Trophoblast cell (in vitro differentiated cells and primary cell): Measurements from ENCODE around the gene ME3.

Experiments used
- DNase-seq, 2 donors: peaks; one replicate each; pipeline ENCODE4 v3.0.0-alpha.2; 2016
- H2AFZ ChIP-seq: 2 replicates; pipeline ENCODE4 v1.6.1; 2013; ENCODE audit warnings: low read length, moderate library complexity, mild to moderate bottlenecking; ENCODE audit not compliant: insufficient read depth, poor library complexity
- H2AK5ac ChIP-seq: 2 replicates; pipeline ENCODE4 v1.6.1; 2013; ENCODE audit warnings: mild to moderate bottlenecking, low read length
- H2BK120ac ChIP-seq: 2 replicates; pipeline ENCODE4 v1.6.1; 2013; ENCODE audit warnings: low read length, mild to moderate bottlenecking, moderate library complexity; ENCODE audit not compliant: insufficient read depth, poor library complexity
- H2BK12ac ChIP-seq: 2 replicates; pipeline ENCODE4 v1.6.1; 2013; ENCODE audit warnings: mild to moderate bottlenecking, low read length, moderate library complexity
- H2BK5ac ChIP-seq: 2 replicates; pipeline ENCODE4 v1.6.1; 2013; ENCODE audit warnings: low read length, low read depth, moderate library complexity, mild to moderate bottlenecking; ENCODE audit not compliant: poor library complexity
- H3K14ac ChIP-seq: 2 replicates; pipeline ENCODE4 v1.6.1; 2013; ENCODE audit warnings: mild to moderate bottlenecking, low read length
- H3K18ac ChIP-seq: 2 replicates; pipeline ENCODE4 v1.6.1; 2013; ENCODE audit warnings: mild to moderate bottlenecking, low read length
- H3K23ac ChIP-seq: 2 replicates; pipeline ENCODE4 v1.6.1; 2013; ENCODE audit warnings: low read length
- H3K27ac ChIP-seq: 2 replicates; pipeline ENCODE4 v1.5.1; 2013; ENCODE audit warnings: low read depth, mild to moderate bottlenecking, inconsistent platforms, low read length, moderate library complexity
- H3K27me3 ChIP-seq: 2 replicates; pipeline ENCODE4 v1.6.1; 2013; ENCODE audit warnings: inconsistent platforms, mild to moderate bottlenecking, low read length, moderate library complexity; ENCODE audit not compliant: insufficient read depth
- H3K36me3 ChIP-seq, 2 experiments: 1 replicate in 1 of 2; 2 replicates in 1 of 2; pipeline ENCODE4 v1.6.1; 2013; ENCODE audit warnings: low read length in 2 of 2, mild to moderate bottlenecking in 2 of 2, moderate library complexity in 1 of 2; ENCODE audit not compliant: insufficient read depth in 2 of 2, control insufficient read depth in 1 of 2
- H3K4ac ChIP-seq: 2 replicates; pipeline ENCODE4 v1.6.1; 2013; ENCODE audit warnings: low read depth, mild to moderate bottlenecking, low read length, moderate library complexity
- H3K4me1 ChIP-seq, 2 experiments: 1 replicate in 1 of 2; 2 replicates in 1 of 2; pipeline ENCODE4 v1.6.1; 2013; ENCODE audit warnings: low read length in 2 of 2, mild to moderate bottlenecking in 2 of 2, moderate library complexity in 1 of 2; ENCODE audit not compliant: insufficient read depth in 2 of 2, control insufficient read depth in 1 of 2
- H3K4me2 ChIP-seq: 2 replicates; pipeline ENCODE4 v1.6.1; 2013; ENCODE audit warnings: inconsistent platforms, mild to moderate bottlenecking, low read length, moderate library complexity
- H3K4me3 ChIP-seq: 2 replicates; pipeline ENCODE4 v1.5.1; 2013; ENCODE audit warnings: mild to moderate bottlenecking, low read depth, low read length, inconsistent platforms
- H3K79me1 ChIP-seq: one replicate; pipeline ENCODE4 v1.6.1; 2013; ENCODE audit warnings: low read length
- H3K79me2 ChIP-seq: 2 replicates; pipeline ENCODE4 v1.6.1; 2013; ENCODE audit warnings: low read length, mild to moderate bottlenecking; ENCODE audit not compliant: control insufficient read depth, insufficient read depth, poor library complexity
- H3K9ac ChIP-seq: 2 replicates; pipeline ENCODE4 v1.6.1; 2013; ENCODE audit warnings: mild to moderate bottlenecking, low read length
- H3K9me3 ChIP-seq: 2 replicates; pipeline ENCODE4 v1.6.1; 2013; ENCODE audit warnings: low read depth, mild to moderate bottlenecking, control low read depth, inconsistent platforms, low read length; ENCODE audit not compliant: insufficient read depth
- H4K12ac ChIP-seq: 2 replicates; pipeline ENCODE4 v1.6.1; 2013; ENCODE audit warnings: low read depth, mild to moderate bottlenecking, low read length, moderate library complexity
- H4K8ac ChIP-seq: 2 replicates; pipeline ENCODE4 v1.6.1; 2013; ENCODE audit warnings: low read depth, mild to moderate bottlenecking, low read length, moderate library complexity
- H4K91ac ChIP-seq: one replicate; pipeline ENCODE4 v1.6.1; 2013; ENCODE audit warnings: low read depth, mild to moderate bottlenecking, low read length, moderate library complexity
- WGBS: extraction: QIAGEN DNeasy Blood & Tissue Kit; methylation state at CpG from one replicate; pipeline ENCODE4 v1.1.7; 2013; ENCODE audit warnings: missing lambda C conversion rate; ENCODE audit not compliant: insufficient read length, insufficient coverage; ENCODE audit errors: extremely low coverage; 5-methylcytosine and 5-hydroxymethylcytosine counted together

Gene ME3

GRCh38 chr11:86517557-86517956 lies 154.9 kb downstream of the ME3 start:
- H3K27ac ChIP-seq, result no peak overlapping the region
- H4K8ac ChIP-seq, result no peak overlapping the region
- H4K91ac ChIP-seq, result no peak overlapping the region
- H3K4me3 ChIP-seq, result no peak overlapping the region
- no peak overlapping the region for H3K4me2 ChIP-seq
- H3K4me1 ChIP-seq, result peaks cover 17 to 26% of the 10 kb centered on the region in 2 experiments
- H2AK5ac ChIP-seq, result no peak overlapping the region
- H2BK120ac ChIP-seq, result peak overlapping the region; percentile 72
- peak; percentile 92 to 94 for DNase-seq
- peaks cover 36% of the 10 kb centered on the region for H3K79me1 ChIP-seq
- no peak overlapping the region for H3K23ac ChIP-seq
- no peak overlapping the region for H3K14ac ChIP-seq
- H2BK12ac ChIP-seq, result peak overlapping the region; percentile 51
- no peak overlapping the region for H3K4ac ChIP-seq
- no peaks in the 10 kb centered on the region for H3K27me3 ChIP-seq
- H3K18ac ChIP-seq, result no peak overlapping the region
- H3K9me3 ChIP-seq, result no peaks in the 10 kb centered on the region
- H3K79me2 ChIP-seq, result no peaks in the 10 kb centered on the region
- no peak overlapping the region for H3K9ac ChIP-seq
- no peak overlapping the region for H2AFZ ChIP-seq
- H2BK5ac ChIP-seq, result no peak overlapping the region
- no peaks in the 10 kb centered on the region for H3K36me3 ChIP-seq
- WGBS, result no CpG with 5 or more reads among the region's 1 CpG
- H4K12ac ChIP-seq, result no peak overlapping the region

- Histone ChIP-seq H4K91ac (peak overlapping the region; percentile 75), H3K4ac (no peak overlapping the region), H4K12ac (no peak overlapping the region), H2BK5ac (peak overlapping the region; percentile 81), H3K9me3 (peaks cover 2% of the 10 kb centered on the region), H4K8ac (peak overlapping the region; percentile 6), H3K79me1 (peaks cover 35% of the 10 kb centered on the region), H3K4me3 (no peak overlapping the region), H3K79me2 (no peaks in the 10 kb centered on the region), H3K23ac (no peak overlapping the region), H3K18ac (peak overlapping the region; percentile 60), H3K4me1 (peaks cover 17 to 28% of the 10 kb centered on the region in 2 experiments), H3K9ac (no peak overlapping the region), H3K36me3 (no peaks in the 10 kb centered on the region), H2AK5ac (no peak overlapping the region), H3K27me3 (no peaks in the 10 kb centered on the region), H3K14ac (peak overlapping the region; percentile 35), H2BK12ac (peak overlapping the region; percentile 73), H2AFZ (no peak overlapping the region), H2BK120ac (peak overlapping the region; percentile 88), H3K4me2 (no peak overlapping the region), H3K27ac (peak overlapping the region; percentile 89)
- no CpG with 5 or more reads among the region's 7 CpGs for WGBS
- peak; percentile 69 to 72 for DNase-seq
Observed at GRCh38 chr11:86515297-86516094, 156.9 kb downstream of the ME3 start.

- no peak overlapping the region for H3K4ac ChIP-seq
- H3K9me3 ChIP-seq, result peaks cover 2% of the 10 kb centered on the region
- no peak overlapping the region for H4K8ac ChIP-seq
- no peaks in the 10 kb centered on the region for H3K79me2 ChIP-seq
- H3K79me1 ChIP-seq, result peaks cover 28% of the 10 kb centered on the region
- H2AK5ac ChIP-seq, result no peak overlapping the region
- H3K4me2 ChIP-seq, result no peak overlapping the region
- H2BK12ac ChIP-seq, result peak overlapping the region; percentile 66
- no CpG with 5 or more reads among the region's 1 CpG for WGBS
- no peak overlapping the region for H3K18ac ChIP-seq
- H3K36me3 ChIP-seq, result no peaks in the 10 kb centered on the region
- peaks cover 10 to 21% of the 10 kb centered on the region in 2 experiments for H3K4me1 ChIP-seq
- peak overlapping the region; percentile 90 for H4K91ac ChIP-seq
- no peak overlapping the region for H3K14ac ChIP-seq
- peak overlapping the region; percentile 74 for H2BK5ac ChIP-seq
- H3K27me3 ChIP-seq, result no peaks in the 10 kb centered on the region
- no peak for DNase-seq
- no peak overlapping the region for H3K9ac ChIP-seq
- H3K4me3 ChIP-seq, result no peak overlapping the region
- no peak overlapping the region for H4K12ac ChIP-seq
- no peak overlapping the region for H3K23ac ChIP-seq
- H3K27ac ChIP-seq, result peak overlapping the region; percentile 87
- H2AFZ ChIP-seq, result no peak overlapping the region
- peak overlapping the region; percentile 82 for H2BK120ac ChIP-seq
Observed at GRCh38 chr11:86514453-86514852, 158.0 kb downstream of the ME3 start.

- H2BK120ac ChIP-seq, result peak overlapping the region; percentile 72
- H3K36me3 ChIP-seq, result no peaks in the 10 kb centered on the region
- no peaks in the 10 kb centered on the region for H3K27me3 ChIP-seq
- H3K18ac ChIP-seq, result no peak overlapping the region
- peaks cover 2% of the 10 kb centered on the region for H3K9me3 ChIP-seq
- H3K4me2 ChIP-seq, result no peak overlapping the region
- H4K8ac ChIP-seq, result no peak overlapping the region
- no peak overlapping the region for H2AFZ ChIP-seq
- peaks cover 8 to 19% of the 10 kb centered on the region in 2 experiments for H3K4me1 ChIP-seq
- no peak overlapping the region for H3K23ac ChIP-seq
- no peak overlapping the region for H4K12ac ChIP-seq
- no peak overlapping the region for H2AK5ac ChIP-seq
- H3K27ac ChIP-seq, result peak overlapping the region; percentile 87
- H3K14ac ChIP-seq, result peak overlapping the region; percentile 49
- H3K79me1 ChIP-seq, result peaks cover 26% of the 10 kb centered on the region
- H4K91ac ChIP-seq, result peak overlapping the region; percentile 67
- H3K4me3 ChIP-seq, result no peak overlapping the region
- no peak overlapping the region for H3K4ac ChIP-seq
- no peaks in the 10 kb centered on the region for H3K79me2 ChIP-seq
- peak overlapping the region; percentile 78 for H2BK12ac ChIP-seq
- DNase-seq, result peak in 1 of 2 donors; percentile 47
- no CpG with 5 or more reads among the region's 1 CpG for WGBS
- H3K9ac ChIP-seq, result no peak overlapping the region
- peak overlapping the region; percentile 82 for H2BK5ac ChIP-seq
Observed at GRCh38 chr11:86513746-86514373, 158.6 kb downstream of the ME3 start.
